Tibial artery (tissue), 4 donors: ENCODE measurements around the gene FAM168A.

ENCODE experiments used
- DNase-seq, 2 donors: peaks; one replicate each; pipeline ENCODE4 v3.0.0-alpha.2; 2019
- H3K27ac ChIP-seq, 2 donors: fragments of 200-600 bp; sonication (generic) in 1 of 2; 1 replicate in 1 of 2; 2 replicates in 1 of 2; pipeline ENCODE4 v1.5.1; 2018 to 2019; ENCODE audit warnings: mild to moderate bottlenecking in 1 of 2
- H3K27me3 ChIP-seq, 2 donors: fragments of 200-600 bp; sonication (generic) in 1 of 2; one replicate each; pipeline versions ENCODE4 v1.5.1 to v1.6.0; 2016 to 2019
- H3K36me3 ChIP-seq, 3 donors: fragments of 200-600 bp; sonication (generic) in 2 of 3; one replicate each; pipeline ENCODE4 v1.5.1; 2016 to 2019; ENCODE audit warnings: mild to moderate bottlenecking in 2 of 3
- H3K4me1 ChIP-seq, 4 donors: fragments of 200-600 bp; sonication (generic) in 2 of 4; 1 replicate in 3 of 4; 2 replicates in 1 of 4; pipeline ENCODE4 v1.5.1; 2016 to 2019
- H3K4me3 ChIP-seq, 2 donors: fragments of 200-600 bp; sonication (generic) in 1 of 2; 1 replicate in 1 of 2; 2 replicates in 1 of 2; pipeline ENCODE4 v1.5.1; 2018 to 2019; ENCODE audit warnings: mild to moderate bottlenecking in 2 of 2
- H3K9me3 ChIP-seq, 3 donors: fragments of 200-600 bp; sonication (generic) in 1 of 3; one replicate each; pipeline ENCODE4 v1.5.1; 2016 to 2019
- CTCF ChIP-seq, 2 experiments: fragments of 200-600 bp in 1 of 2; fragments of 450-650 bp in 1 of 2; IDR thresholded peaks; one replicate each; pipeline ENCODE4 v1.5.1; 2017 to 2019; ENCODE audit warnings: antibody characterized with exemption in 2 of 2, mild to moderate bottlenecking in 1 of 2, moderate library complexity in 1 of 2
- intact Hi-C: fragments of 100-400 bp; cut with DNase I; formaldehyde crosslinking; loops from one replicate; pipeline ENCODE4 v1.15.0; 2023; ENCODE audit warnings: low total_unique reads

The FAM168A gene

DNA sequence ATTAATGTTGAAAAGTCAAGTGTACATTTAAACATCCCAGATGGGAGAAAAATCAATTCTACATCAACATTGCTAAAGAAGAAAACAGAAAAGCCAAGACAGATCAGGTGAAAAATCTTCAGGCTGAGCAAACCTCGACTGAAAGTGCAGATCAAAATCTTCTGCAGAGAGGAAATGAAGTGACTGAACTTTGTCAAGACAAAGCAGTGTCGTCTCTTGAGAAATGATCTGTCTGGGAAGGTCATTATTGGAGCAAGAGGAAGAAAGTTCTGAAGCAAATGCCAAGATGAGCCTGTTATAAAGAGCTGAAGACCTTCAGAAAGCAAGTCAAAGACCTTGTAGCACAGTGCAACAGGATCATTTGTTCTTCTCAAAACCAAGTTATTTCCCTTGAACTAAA is 42.7 kb upstream of the FAM168A start:
- DNase-seq = no peak
- Histone ChIP-seq H3K27ac (no peak overlapping the region), H3K4me3 (no peak overlapping the region), H3K9me3 (no peaks in the 10 kb centered on the region), H3K27me3 (peaks cover 0 to 19% of the 10 kb centered on the region in 2 donors), H3K36me3 (no peaks in the 10 kb centered on the region), H3K4me1 (no peaks in the 10 kb centered on the region)
- intact Hi-C loops = no loop called here
- no peak for TF ChIP-seq CTCF (IDR thresholded peaks at IDR 0.05)

DNA sequence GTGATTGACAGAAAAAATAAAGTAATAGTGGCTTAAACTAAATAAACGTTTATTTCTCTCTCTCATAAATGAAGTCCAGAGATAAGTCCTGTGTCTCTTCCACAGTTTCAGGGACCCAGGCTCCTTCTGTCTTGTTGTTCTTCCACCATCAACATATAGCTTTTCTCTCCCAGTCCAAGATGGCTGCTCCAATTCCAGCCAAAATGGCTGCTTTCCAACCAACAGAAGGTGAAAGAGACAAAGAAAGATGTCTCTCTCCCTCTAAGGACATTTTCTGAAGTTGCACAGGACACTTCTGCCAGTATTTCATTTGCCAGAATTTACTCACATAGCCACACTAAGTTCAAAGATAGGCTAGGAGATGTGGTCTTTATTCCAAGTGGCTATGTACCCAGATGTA is 39.1 kb upstream of the FAM168A start:
- H3K9me3 ChIP-seq = no peaks in the 10 kb centered on the region
- H3K4me3 ChIP-seq = no peak overlapping the region
- H3K4me1 ChIP-seq = no peaks in the 10 kb centered on the region
- H3K27me3 ChIP-seq = peaks cover 0 to 15% of the 10 kb centered on the region in 2 donors
- intact Hi-C loops = no loop called here
- DNase-seq = no peak
- no peak for TF ChIP-seq CTCF (IDR thresholded peaks at IDR 0.05)
- no peaks in the 10 kb centered on the region for H3K36me3 ChIP-seq
- no peak overlapping the region for H3K27ac ChIP-seq

GRCh38 chr11:73636249-73636648 is 38.3 kb upstream of the FAM168A start:
- no peaks in the 10 kb centered on the region for H3K9me3 ChIP-seq
- no peaks in the 10 kb centered on the region for H3K36me3 ChIP-seq
- TF ChIP-seq CTCF (IDR thresholded peaks at IDR 0.05) = no peak
- H3K27ac ChIP-seq = no peak overlapping the region
- intact Hi-C loops = no loop called here
- no peak for DNase-seq
- no peaks in the 10 kb centered on the region for H3K4me1 ChIP-seq
- H3K27me3 ChIP-seq = peaks cover 0 to 9% of the 10 kb centered on the region in 2 donors
- no peak overlapping the region for H3K4me3 ChIP-seq

DNA sequence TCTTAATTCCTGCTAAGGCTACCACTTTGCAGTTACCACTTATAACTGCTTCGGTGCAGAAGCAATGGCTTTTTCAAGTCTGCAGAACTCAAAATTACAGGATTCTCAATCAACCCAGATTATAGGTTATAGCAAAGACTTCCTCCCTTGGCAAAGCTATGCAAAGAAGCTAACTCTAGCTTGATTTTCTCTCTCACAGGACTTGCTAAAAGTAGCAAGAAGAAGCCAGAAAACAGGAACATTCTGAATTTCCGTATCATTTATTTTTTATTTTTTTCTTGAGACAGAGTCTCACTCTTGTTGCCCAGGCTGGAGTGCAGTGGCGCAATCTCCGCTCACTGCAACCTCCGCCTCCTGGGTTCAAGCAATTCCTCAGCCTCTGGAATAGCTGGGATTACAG is 37.8 kb upstream of the FAM168A start:
- no peak overlapping the region for H3K4me3 ChIP-seq
- H3K27me3 ChIP-seq = peaks cover 0 to 6% of the 10 kb centered on the region in 2 donors
- H3K4me1 ChIP-seq = no peaks in the 10 kb centered on the region
- intact Hi-C loops = no loop called here
- no peaks in the 10 kb centered on the region for H3K36me3 ChIP-seq
- DNase-seq = no peak
- no peak for TF ChIP-seq CTCF (IDR thresholded peaks at IDR 0.05)
- no peaks in the 10 kb centered on the region for H3K9me3 ChIP-seq
- no peak overlapping the region for H3K27ac ChIP-seq

- H3K4me3 ChIP-seq = no peak overlapping the region
- intact Hi-C loops = no loop called here
- no peaks in the 10 kb centered on the region for H3K9me3 ChIP-seq
- no peak for TF ChIP-seq CTCF (IDR thresholded peaks at IDR 0.05)
- H3K36me3 ChIP-seq = no peaks in the 10 kb centered on the region
- no peaks in the 10 kb centered on the region for H3K4me1 ChIP-seq
- no peak for DNase-seq
- H3K27ac ChIP-seq = no peak overlapping the region
- H3K27me3 ChIP-seq = no peaks in the 10 kb centered on the region
Observed at GRCh38 chr11:73633999-73634398, 36.1 kb upstream of the FAM168A start.

- Histone ChIP-seq H3K9me3 (no peaks in the 10 kb centered on the region), H3K27ac (no peak overlapping the region), H3K36me3 (no peaks in the 10 kb centered on the region), H3K27me3 (no peaks in the 10 kb centered on the region), H3K4me3 (no peak overlapping the region), H3K4me1 (no peaks in the 10 kb centered on the region)
- intact Hi-C loops = no loop called here
- TF ChIP-seq CTCF (IDR thresholded peaks at IDR 0.05) = no peak
- DNase-seq = no peak
Observed at GRCh38 chr11:73632996-73633395, 35.1 kb upstream of the FAM168A start.
